Parathyroid adenoma (tissue), 2 donors: ENCODE data around the gene MEGF10.

ENCODE experiments used
- H2AFZ ChIP-seq: fragments of 300-600 bp; sonication (generic); one replicate; pipeline ENCODE4 v1.7.0; 2017; ENCODE audit warnings: antibody characterized with exemption, mild to moderate bottlenecking
- H3K27ac ChIP-seq: fragments of 300-600 bp; sonication (generic); one replicate; pipeline ENCODE4 v1.7.0; 2017
- H3K27me3 ChIP-seq: fragments of 300-600 bp; sonication (generic); one replicate; pipeline ENCODE4 v1.7.0; 2017; ENCODE audit warnings: low read length; ENCODE audit not compliant: control insufficient read depth, insufficient read depth
- H3K36me3 ChIP-seq: fragments of 300-600 bp; sonication (generic); one replicate; pipeline ENCODE4 v1.7.0; 2017; ENCODE audit warnings: low read length; ENCODE audit not compliant: control insufficient read depth, insufficient read depth
- H3K4me1 ChIP-seq: fragments of 300-600 bp; sonication (generic); one replicate; pipeline ENCODE4 v1.7.0; 2017; ENCODE audit warnings: control low read depth
- H3K4me2 ChIP-seq: fragments of 300-600 bp; sonication (generic); one replicate; pipeline ENCODE4 v1.7.0; 2017; ENCODE audit warnings: low read length
- H3K4me3 ChIP-seq: fragments of 300-600 bp; sonication (generic); one replicate; pipeline ENCODE4 v1.7.0; 2017; ENCODE audit warnings: low read depth, low read length
- H3K79me2 ChIP-seq: fragments of 300-600 bp; sonication (generic); one replicate; pipeline ENCODE4 v1.7.0; 2017; ENCODE audit warnings: control low read depth
- H3K9ac ChIP-seq: fragments of 300-600 bp; sonication (generic); one replicate; pipeline ENCODE4 v1.7.0; 2017; ENCODE audit warnings: mild to moderate bottlenecking
- H3K9me3 ChIP-seq: fragments of 300-600 bp; sonication (generic); one replicate; pipeline ENCODE4 v1.7.0; 2017; ENCODE audit warnings: low read length; ENCODE audit not compliant: control insufficient read depth
- TF ChIP-seq, protein P1 (sequence below): fragments of 300-600 bp; sonication (generic); IDR thresholded peaks from one replicate; pipeline ENCODE4 v1.7.0; 2017; ENCODE audit warnings: antibody characterized with exemption, mild to moderate bottlenecking
- donor health status: primary hyperparathyroidism.

MEGF10 gene

DNA sequence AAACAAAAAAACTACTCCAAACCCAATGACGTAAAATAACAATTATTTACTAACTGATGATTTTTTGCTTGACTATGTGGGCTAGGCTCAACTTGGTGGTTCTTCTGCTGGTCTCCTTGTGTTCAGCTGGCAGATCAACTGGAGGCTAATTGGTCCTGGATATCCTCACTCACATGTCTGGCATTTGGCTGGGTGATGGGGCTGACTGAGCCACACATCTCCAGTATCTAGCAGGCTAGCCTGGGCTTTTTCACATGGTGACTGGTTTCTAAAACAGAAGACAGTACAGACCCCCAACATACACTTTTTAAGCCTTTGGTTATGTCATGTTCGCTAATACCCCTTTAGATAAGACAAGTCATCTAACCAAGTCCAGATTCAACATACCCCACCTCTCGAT, 122.1 kb downstream of the MEGF10 start:
- H2AFZ ChIP-seq = no peak overlapping the region
- H3K9ac ChIP-seq = no peak overlapping the region
- no peaks in the 10 kb centered on the region for H3K4me1 ChIP-seq
- H3K36me3 ChIP-seq = no peaks in the 10 kb centered on the region
- TF ChIP-seq, protein P1, sequence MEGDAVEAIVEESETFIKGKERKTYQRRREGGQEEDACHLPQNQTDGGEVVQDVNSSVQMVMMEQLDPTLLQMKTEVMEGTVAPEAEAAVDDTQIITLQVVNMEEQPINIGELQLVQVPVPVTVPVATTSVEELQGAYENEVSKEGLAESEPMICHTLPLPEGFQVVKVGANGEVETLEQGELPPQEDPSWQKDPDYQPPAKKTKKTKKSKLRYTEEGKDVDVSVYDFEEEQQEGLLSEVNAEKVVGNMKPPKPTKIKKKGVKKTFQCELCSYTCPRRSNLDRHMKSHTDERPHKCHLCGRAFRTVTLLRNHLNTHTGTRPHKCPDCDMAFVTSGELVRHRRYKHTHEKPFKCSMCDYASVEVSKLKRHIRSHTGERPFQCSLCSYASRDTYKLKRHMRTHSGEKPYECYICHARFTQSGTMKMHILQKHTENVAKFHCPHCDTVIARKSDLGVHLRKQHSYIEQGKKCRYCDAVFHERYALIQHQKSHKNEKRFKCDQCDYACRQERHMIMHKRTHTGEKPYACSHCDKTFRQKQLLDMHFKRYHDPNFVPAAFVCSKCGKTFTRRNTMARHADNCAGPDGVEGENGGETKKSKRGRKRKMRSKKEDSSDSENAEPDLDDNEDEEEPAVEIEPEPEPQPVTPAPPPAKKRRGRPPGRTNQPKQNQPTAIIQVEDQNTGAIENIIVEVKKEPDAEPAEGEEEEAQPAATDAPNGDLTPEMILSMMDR = no peak
- H3K9me3 ChIP-seq = no peaks in the 10 kb centered on the region
- no peak overlapping the region for H3K27ac ChIP-seq
- H3K79me2 ChIP-seq = no peaks in the 10 kb centered on the region
- H3K27me3 ChIP-seq = no peaks in the 10 kb centered on the region
- no peak overlapping the region for H3K4me2 ChIP-seq
- no peak overlapping the region for H3K4me3 ChIP-seq

DNA sequence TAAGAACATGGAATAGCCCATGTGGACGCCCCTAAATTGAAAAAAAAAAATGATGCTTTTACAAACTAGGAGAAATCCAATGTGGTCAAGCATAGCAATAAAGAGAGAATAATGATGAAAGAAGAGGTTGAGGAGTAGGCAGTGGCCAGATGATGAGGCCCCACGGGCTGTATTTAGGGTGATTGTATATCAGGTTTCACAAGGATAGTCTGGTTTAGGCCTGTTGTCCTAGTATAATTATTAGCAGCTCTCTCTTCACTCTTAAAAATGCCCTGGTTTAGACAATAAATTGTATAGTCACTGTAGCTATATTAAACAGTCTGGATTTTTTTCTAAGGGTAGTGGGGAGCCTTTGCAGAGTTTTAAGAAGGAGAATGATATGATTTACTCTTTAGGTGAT, 124.4 kb downstream of the MEGF10 start:
- TF ChIP-seq, protein P1 = no peak
- Histone ChIP-seq H2AFZ (no peak overlapping the region), H3K4me2 (no peak overlapping the region), H3K9me3 (no peaks in the 10 kb centered on the region), H3K27ac (no peak overlapping the region), H3K27me3 (no peaks in the 10 kb centered on the region), H3K79me2 (no peaks in the 10 kb centered on the region), H3K9ac (no peak overlapping the region), H3K4me3 (no peak overlapping the region), H3K4me1 (no peaks in the 10 kb centered on the region), H3K36me3 (no peaks in the 10 kb centered on the region)

DNA sequence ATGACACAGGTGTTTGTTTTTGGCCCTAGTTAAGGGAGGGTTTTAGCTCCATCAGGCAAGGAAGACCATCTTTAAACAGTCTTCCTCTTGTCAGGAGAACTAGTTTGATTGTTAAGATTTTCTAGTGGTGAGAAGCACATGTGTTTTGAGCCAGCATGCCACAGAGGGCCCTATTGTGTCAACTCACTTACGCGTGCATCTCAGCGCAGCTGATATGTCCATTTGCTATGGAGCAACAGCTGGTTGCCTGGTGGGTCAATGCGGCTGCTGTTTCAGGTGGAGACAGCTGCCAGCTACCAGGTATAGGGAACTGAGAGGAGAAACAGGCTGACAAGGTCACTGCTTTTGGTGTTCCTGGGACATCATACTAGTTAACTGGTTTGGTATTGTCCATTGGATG, 126.3 kb downstream of the MEGF10 start:
- TF ChIP-seq, protein P1 = no peak
- Histone ChIP-seq H3K36me3 (no peaks in the 10 kb centered on the region), H3K9me3 (no peaks in the 10 kb centered on the region), H3K4me1 (no peaks in the 10 kb centered on the region), H2AFZ (no peak overlapping the region), H3K27me3 (no peaks in the 10 kb centered on the region), H3K4me3 (no peak overlapping the region), H3K4me2 (no peak overlapping the region), H3K27ac (no peak overlapping the region), H3K79me2 (no peaks in the 10 kb centered on the region), H3K9ac (no peak overlapping the region)

DNA sequence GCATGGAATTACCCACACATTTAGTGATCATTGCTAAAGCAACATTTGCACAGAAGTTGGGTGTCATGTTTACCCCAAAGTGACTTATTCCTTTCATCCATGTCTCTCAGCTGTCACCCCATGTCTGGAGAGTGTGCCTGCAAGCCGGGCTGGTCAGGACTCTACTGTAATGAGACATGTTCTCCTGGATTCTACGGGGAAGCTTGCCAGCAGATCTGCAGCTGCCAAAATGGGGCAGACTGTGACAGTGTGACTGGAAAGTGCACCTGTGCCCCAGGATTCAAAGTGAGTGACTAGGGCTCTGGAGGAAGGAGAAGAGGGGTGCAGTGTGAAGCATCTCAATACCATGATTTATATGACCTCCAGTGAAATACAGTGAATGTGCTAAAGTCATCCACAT, 126.9 kb downstream of the MEGF10 start:
- H3K27ac ChIP-seq = no peak overlapping the region
- no peaks in the 10 kb centered on the region for H3K9me3 ChIP-seq
- H3K4me2 ChIP-seq = no peak overlapping the region
- H3K9ac ChIP-seq = no peak overlapping the region
- no peak overlapping the region for H2AFZ ChIP-seq
- no peaks in the 10 kb centered on the region for H3K27me3 ChIP-seq
- TF ChIP-seq, protein P1 = no peak
- no peak overlapping the region for H3K4me3 ChIP-seq
- no peaks in the 10 kb centered on the region for H3K4me1 ChIP-seq
- no peaks in the 10 kb centered on the region for H3K79me2 ChIP-seq
- H3K36me3 ChIP-seq = no peaks in the 10 kb centered on the region

DNA sequence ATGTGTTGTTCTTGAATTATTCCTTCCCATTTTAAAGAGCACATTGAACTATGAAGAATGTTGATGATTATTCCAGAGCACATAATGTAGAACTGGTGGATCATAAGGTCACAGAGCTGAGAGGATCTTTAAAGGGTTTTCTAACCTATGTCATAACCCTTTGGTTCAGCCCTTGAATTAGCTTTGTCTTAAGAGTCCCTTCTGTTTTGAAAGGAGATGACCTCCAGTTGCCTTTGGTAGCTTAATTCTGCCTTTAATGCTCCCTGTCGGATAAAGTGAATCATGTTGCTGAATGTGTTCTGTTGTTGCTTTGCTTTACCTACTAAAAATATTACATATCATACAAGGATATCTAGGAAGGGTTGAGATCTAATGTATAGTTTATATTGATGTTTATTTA, 127.8 kb downstream of the MEGF10 start:
- Histone ChIP-seq H3K27ac (no peak overlapping the region), H3K4me2 (no peak overlapping the region), H2AFZ (no peak overlapping the region), H3K9ac (no peak overlapping the region), H3K9me3 (no peaks in the 10 kb centered on the region), H3K79me2 (no peaks in the 10 kb centered on the region), H3K36me3 (no peaks in the 10 kb centered on the region), H3K4me3 (no peak overlapping the region), H3K4me1 (no peaks in the 10 kb centered on the region), H3K27me3 (no peaks in the 10 kb centered on the region)
- TF ChIP-seq, protein P1 = no peak
